G401.6 (cell line): ENCODE results near the gene NEO1.
"Not testable (repeated sequence)": the region's sequence is repeated elsewhere in the genome, so short reads cannot be mapped to it uniquely, and the experiment has no call there.

Experiments used
- FAIRE-seq: peaks from 2 replicates; lab custom pipeline; 2012; peaks lifted over from hg19 to GRCh38; lab: Jason Lieb, UNC

Gene NEO1

DNA sequence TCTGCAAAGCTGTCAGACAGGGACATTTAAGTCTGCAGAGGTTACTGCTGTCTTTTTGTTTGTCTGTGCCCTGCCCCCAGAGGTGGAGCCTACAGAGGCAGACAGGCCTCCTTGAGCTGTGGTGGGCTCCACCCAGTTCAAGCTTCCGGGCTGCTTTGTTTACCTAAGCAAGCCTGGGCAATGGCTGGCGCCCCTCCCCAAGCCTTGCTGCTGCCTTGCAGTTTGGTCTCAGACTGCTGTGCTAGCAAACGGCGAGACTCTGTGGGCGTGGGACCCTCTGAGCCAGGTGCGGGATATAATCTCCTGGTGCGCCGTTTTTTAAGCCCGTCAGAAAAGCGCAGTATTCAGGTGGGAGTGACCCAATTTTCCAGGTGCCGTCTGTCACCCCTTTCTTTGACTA, 169.2 kb downstream of the NEO1 start:
- FAIRE-seq = not testable (repeated sequence)

DNA sequence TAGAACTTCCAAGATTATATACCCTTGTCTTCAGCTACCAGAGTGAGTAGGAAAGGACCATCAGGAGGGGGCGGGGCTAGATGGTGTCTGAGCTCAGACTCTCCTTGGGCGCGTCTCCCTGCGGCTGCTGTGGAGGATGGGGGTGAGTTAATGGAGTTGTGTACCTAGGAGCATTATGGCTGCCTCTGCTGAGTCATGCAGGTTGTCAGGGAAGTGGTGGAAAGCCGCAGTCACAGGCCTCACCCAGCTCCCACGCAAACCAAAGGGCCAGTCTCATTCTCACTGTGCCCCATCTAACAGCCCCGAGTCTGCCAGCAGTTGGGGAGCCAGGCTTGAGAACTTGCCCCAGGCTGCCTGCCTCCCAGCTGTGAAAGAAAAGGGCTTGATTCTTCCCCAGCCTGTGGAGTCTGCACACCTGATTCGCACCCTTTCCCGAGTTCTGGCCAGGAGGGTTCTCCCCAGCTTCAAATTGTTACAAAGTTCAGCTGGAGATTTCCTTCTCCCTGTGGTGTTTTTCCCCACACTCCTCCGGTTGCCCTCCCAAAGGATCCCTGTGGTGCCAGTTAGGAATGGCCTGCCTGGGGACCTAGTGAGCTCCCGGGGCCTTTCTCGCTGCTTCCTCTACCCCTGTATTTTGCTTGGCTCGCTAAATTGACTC, 173.2 kb downstream of the NEO1 start:
- FAIRE-seq = no peak

DNA sequence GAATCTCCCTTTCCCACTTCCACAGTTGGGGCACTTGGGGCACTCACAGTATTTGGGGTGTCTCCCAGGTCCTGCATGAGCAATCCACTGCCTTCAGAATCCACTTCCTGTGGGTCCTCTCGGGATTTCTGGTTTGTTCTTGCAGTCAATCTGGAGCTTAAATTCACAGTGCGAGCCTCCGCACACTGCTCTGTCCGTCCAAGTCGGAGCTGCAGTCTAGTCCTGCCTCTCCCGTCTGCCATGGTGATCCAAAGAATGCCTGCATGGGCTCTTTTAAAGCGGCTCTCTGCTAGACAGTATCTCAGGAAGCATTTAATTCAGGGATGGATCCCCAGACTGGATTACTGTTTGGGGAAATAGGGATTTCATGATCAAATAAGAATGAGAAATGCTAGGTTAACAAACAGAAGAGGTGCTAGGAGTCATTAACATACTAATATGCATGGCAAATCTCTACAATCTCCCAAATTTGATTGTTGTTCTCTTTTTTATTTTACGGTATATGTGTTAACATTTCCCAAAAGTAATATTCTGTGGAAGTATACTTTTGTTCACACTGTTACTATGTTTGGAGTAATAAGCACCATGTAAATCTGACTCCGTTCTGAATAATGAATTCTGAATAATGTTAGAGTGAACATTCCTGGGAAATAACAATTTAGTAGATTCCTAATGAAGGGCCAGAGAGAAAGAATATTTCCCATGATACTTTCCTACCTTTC, 174.0 kb downstream of the NEO1 start:
- FAIRE-seq = no peak

DNA sequence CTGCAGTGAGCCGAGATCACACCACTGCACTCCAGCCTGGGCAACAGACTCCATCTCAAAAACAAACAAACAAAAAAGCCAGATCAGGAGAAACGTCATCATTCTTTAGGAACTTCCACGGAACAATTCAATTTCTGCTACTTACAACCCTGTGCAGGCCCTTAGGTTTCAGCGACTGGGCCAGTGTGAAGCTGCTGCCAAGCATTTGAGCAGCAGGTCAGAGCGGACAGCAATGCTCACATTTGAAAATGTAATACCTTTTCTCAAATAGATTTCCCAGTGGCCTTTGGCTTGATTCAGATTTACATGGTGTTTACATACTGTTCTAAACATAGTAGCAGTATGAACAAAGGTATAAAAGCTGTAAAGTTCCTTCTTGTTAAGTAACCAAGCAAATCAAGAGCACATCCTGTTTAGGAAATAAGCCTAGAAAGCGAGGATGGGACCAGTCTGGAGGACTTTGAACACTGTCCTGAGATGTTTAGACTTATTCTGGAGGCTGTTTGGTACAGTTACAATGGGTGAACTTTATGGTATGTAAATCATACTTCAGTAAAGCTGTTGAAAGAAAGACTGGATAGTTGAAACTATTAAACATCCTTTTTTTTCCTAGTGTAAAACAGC, 175.3 kb downstream of the NEO1 start:
- no peak for FAIRE-seq

DNA sequence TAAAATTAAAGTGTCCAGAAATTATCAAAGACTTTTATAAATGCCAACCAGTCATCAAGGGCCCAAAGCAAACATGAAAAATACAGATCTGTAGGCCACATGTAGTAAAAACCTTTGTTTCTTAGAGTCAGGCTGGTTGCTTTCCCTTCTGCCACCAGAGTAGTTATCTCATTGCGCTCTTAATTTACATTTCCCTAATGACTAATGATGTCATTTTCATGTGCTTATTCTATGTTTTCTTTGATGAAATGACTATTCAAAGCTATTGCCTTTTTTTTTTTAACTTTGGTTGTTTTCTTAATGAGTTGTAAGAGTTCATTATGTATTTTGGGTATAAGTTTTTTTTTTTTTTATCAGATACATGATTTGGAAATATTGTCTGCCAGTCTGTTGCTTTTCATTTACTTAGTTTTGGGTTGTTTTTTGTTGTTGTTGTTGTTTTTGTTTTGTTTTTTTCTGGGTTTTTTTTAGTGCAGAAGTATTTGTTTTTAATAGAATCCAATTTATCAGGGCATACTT, 175.9 kb downstream of the NEO1 start:
- FAIRE-seq = peak; percentile 11

DNA sequence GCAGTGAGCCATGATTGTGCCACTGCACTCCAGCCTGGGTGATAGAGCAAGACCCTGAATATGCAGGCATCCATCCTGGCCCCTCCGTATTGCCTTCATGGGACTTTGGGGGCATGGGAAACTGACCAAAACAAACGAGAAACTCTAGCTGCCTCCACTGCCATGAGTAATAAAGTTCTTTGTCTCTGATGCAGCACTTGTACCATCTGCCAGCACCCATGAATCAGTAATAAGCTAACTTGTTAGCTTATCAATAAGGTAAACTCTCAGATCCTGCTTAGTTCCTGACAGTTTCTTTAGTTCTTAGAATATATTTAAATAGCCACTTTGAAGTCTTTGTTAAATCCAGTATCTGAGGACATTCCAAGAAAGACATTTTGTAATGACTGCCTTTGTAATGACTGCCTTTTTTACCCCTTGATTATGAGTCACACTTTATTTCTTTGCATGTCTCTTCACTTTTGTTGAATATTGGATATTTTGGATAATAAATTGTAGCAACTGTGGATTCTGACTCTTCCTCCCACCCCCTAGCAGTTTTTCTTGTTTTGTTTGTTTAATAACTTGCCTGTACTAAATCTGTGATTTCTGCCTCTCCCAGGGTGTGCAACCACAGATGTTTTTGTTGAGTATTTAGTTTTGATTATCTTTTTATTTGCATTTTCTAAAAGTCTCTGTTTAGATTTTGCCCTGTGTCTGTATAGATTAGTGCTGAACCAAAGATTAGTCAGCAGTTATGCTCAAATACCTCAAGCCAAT, 179.6 kb downstream of the NEO1 start:
- FAIRE-seq = no peak

DNA sequence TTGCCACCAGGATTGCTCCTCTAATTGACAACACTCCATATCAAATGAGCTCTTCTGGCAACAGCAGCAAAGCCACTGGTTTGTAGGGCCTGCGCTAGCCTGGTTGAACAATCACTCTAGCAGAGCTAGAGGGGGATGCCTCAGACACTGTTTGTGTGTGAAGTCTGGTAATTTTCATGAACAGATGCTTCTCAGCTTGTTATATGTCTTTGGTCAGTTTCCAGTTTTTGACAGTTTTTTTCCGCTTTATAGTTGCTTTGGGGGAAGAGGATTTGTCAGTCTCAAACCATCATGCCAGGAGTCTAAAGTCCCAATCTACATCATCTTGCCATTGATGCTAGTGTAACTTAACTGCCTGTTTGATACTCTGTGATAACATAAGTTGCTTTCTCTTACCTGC, 180.5 kb downstream of the NEO1 start:
- no peak for FAIRE-seq

DNA sequence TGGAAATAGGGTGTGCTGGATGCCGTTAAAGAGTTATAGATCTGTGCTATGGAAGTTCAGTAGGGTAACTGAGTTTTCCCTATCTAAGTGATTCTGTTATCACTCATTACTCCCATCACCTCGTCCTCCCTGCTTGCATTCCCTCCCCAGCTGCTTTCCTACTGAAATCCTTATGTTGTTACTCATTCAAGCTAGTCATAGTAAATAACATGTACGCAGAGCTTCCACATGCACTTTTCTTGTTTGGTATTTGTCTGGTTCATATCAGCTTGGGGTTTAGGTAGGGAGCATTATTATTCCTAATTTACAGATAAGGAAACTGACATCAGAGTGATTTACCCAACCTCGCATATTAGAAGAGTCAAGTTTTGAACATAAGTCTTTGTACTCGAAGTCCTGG, 181.4 kb downstream of the NEO1 start:
- no peak for FAIRE-seq

DNA sequence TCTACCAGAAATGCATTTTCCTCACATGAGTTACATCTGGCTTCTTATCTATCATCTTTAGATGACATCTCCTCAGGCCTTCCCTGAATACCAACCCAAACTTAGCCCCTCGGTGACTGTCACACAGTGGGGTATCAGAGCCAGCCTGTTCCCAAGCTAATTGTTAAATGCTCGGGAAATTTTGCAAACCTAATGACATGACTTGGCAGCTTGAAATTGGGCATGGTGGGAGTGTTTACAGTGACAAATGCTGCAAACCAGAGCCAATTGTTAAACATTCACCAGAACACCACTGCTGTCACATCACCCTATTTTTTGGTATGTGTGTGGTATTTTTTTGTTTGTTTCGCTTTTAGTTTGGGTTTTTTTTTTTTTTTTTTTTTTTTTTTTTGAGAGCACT, 185.6 kb downstream of the NEO1 start:
- no peak for FAIRE-seq

DNA sequence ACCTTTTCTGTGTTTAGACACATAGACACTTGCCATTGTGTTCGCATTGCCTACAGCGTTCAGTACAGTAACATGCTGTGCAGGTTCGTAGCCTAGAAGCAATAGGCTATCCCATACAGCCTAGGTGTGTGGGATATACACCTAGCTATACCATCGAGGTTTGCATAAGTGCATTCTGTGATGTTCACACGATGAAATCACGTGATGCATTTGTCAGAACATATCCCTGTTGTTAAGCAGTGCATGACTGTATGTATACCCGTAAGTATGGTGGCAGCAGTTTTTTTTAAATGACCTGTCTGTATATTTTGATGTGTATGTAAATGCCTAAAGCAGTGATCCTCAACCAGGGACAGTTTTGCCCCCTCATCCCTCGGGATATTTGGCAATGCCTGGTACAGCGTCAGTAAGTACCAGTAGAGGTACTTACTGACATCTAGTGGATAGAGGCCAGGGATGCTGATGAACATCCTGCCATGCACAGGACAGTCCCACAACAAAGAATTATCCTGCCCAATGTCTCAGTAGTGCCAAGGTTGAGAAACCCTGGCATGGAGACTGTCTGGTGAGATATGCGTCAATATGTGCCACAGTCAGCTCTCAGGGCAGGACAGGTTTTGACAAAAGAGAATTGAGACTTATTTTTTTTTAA, 187.4 kb downstream of the NEO1 start:
- FAIRE-seq = no peak

DNA sequence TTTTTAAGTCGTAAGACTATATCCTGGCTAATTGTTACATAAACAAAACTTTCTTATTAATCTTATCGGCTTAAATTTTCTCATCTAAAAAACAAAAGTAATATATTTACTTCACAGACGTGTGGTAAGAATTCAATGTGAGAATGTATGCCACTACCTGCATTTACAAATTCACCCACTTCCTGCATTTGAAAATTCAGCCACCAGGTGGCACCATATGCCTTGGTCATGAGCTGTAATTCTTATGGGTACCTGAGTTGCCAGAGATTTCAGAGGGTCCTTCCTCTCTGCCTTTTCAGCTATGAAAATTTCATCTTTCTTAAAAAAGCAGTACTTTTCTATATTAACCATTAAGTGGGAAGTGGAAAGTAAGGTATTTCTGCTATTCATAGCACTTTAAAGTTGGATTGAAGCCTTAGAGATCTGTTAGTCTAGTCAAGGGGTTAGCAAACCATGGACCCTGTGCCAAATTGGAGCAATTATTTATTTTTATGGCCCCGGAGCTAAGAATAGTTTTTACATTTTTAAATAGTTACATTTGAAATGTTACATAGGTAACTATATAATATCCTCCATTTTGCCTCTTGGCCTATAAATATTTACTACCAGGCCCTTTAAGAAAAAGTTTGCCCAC, 188.7 kb downstream of the NEO1 start:
- FAIRE-seq = peak; percentile 94

DNA sequence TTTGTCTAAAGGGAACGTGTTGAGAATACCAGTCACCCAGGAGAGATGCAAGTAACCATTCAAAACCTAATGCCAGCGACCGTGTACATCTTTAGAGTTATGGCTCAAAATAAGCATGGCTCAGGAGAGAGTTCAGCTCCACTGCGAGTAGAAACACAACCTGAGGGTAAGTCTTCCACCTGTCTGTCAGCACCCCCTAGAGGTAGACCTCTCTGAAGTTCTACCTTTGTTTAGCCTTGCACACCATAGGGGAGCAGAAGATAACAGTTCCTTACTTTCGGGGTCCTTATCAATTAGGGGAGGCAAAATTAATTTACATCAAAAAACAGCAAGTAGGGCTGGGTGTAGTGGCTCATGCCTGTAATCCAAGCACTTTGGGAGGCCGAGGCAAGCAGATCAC, 192.1 kb downstream of the NEO1 start:
- FAIRE-seq = no peak

DNA sequence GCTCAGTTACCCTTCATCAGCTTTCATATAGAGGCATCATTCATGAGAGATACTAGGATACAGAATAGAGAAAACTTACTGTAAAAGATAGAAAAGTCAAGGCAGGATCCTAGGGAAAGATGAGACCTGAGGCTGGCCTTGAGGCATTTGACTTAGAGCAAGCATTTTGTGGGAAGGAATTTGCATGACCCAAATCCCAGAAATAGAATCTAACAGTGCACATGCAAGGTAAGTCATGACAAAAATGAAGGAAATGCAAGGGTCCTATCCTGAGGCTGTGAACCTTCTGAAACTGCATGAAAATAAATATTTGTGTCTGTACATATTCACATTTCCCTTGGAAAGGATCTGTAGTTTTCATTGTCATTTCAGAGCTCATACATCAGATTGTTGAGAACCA, 194.2 kb downstream of the NEO1 start:
- FAIRE-seq = no peak

DNA sequence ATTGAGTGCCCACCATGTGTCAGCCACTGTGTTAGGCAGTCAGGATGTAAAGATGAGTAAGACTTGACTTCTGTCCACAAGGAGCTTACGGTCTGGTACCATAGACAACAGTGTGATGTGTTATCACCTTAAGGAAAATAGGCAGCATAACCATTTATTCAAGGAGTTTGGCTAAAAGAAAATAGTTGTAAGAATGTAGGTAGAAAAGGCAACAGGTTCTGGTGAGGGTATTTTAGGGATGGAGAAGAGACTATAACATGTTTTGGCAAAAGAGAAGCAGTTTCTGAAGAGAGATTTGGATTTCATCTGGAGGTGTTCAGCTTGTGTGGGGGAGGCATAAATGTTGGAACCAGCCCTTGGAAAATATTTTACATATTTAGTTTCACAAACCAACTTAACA, 194.6 kb downstream of the NEO1 start:
- no peak for FAIRE-seq

DNA sequence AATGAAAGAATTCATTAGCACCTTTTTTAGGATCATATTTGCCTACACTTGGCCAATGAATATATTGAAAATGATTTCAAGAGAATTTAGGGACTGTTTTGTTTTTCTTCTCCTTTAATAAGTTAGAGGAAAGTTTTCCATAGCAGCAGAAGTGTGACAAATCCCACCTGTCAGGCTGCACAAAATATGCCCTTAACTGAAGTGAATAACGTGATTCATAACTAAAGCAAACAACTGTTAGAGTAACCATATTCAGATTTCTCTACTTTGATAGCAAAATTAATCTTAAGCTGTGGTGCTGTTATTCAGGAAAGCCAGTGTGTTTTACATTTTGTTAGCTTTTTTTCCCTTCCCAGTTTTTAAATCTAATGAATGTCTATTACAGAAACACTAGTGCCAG, 195.1 kb downstream of the NEO1 start:
- FAIRE-seq = no peak

DNA sequence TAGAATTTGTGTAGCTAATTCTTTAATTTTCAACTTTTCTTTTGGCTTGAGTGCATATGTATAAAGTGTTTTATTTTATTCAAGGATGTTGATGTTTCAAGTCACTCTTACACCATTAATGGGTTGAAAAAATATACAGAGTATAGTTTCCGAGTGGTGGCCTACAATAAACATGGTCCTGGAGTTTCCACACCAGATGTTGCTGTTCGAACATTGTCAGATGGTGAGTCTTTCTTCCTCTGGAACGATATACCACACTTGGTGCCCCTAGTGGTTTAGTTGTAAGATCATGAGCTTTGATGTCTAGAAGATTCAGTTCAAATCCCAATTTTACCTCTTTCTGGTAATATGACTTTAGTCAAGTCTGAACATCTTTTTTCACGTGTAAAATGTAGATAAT, 197.2 kb downstream of the NEO1 start:
- no peak for FAIRE-seq

DNA sequence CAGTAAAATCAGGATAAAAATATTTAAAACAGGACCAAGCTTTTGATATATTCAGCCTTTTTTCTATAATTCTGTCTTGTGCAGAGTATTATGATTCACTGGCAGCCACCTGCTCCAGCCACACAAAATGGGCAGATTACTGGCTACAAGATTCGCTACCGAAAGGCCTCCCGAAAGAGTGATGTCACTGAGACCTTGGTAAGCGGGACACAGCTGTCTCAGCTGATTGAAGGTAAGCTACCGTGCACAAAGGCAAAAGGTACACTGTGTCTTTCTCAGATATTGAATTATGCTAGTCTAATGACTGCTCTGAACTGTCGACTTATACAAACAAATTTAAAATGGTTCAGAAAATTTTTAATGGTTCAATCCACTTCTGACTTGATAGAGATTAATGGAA, 202.3 kb downstream of the NEO1 start:
- FAIRE-seq = no peak

DNA sequence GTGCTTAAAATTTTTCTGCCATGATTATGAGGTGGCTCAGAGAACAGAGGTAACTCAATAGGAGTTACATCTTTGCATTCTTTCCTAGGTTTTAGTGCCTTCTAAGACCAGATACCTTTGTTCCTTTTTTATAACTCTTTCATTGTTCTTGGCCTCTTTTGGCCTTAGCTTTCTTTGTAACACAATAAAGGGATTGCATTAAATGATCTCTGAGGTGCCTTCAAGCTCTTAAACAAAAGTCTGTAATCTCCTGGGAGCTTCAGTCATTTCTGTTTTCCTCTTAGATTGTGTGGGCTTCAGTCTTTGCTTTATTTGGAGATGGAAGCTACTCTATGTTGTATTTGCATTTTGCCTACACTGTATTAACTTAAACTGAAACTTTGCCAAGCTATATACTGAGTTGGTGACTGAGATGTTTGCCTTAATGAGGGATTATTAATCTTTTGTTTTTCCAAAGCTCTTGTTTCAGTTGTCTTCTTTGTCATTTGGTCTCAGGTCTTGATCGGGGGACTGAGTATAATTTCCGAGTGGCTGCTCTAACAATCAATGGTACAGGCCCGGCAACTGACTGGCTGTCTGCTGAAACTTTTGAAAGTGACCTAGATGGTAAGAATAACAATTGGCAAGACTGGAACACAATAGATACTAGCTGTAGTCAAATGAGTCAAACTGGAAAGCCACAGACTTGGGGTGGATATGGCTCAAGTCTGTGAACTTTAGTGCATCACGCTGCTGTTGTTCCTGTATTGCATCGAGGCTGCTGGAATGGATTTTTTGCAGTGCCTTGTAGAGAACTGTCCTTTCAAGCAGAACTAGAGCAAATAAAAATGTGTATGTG, 206.2 kb downstream of the NEO1 start:
- no peak for FAIRE-seq

DNA sequence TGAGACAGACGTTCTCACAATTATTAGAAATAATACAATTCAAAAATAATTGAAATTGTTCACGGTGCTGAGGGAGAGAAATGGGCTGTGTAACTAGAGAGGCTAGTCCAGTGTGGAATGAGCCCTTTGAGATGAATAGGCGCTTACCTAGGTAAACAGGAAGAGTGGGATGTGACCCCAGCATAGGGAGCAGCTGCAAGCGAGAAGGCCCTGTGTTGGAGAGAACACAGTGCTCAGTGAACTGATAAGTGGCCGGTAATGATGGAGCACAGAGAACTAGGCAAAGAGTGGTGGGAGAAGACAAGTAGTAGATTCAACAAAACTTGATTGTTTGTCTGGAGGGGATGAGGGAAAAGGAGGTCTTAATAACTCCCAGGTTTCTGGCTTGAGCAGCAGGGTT, 212.6 kb downstream of the NEO1 start:
- no peak for FAIRE-seq

DNA sequence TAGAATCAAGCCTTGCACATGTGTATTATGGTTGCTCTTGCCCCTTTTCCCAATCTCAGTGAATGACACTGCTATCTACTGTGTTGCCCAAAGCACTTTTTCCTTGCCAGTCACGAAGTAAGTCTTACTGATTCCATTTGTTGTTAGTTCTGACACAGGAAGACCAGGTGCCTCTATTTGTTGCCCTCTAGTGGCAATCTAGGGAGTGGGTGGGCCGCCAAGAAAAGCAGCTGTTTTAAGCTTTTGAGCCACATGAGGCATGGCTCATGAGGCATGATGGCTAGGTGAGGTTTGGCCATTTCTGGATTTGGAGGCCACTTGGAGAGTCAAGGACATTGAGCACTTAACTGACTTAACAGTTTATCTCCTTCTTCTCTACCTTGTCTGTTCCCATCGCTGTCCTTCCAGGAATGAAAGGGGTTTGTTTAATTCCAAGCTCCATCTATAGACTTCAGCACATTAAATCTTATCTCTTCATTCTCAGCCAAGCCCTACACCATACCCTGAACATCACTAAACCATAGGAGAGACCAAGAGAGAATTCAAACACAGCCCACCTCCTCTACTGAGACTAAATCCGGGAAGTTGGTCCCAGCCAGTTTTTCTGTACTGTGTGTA, 213.4 kb downstream of the NEO1 start:
- FAIRE-seq = peak; percentile 50
